IMR-90 (cell line): ENCODE data around the gene TBX15.

Source experiments
- CTCF ChIP-seq: conservative IDR thresholded peaks from 2 replicates; pipeline ENCODE4 v1.5.1; 2012; ENCODE audit warnings: mild to moderate bottlenecking, low read depth, low read length, improper control_type of control experiment
- ELK1 ChIP-seq: fragments of 150-350 bp; IDR thresholded peaks from 2 replicates; pipeline ENCODE4 v1.6.1; 2016; ENCODE audit warnings: low read depth, mild to moderate bottlenecking, low read length, moderate library complexity, borderline replicate concordance
- FOS ChIP-seq: fragments of 150-350 bp; IDR thresholded peaks from 2 replicates; pipeline ENCODE4 v1.6.1; 2016; ENCODE audit warnings: low read depth, low read length
- RAD21 ChIP-seq: IDR thresholded peaks from 2 replicates; pipeline ENCODE4 v1.6.1; 2012; ENCODE audit warnings: low read length, improper control_type of control experiment
- RCOR1 ChIP-seq: IDR thresholded peaks from 2 replicates; pipeline ENCODE4 v1.6.1; 2012; ENCODE audit warnings: mild to moderate bottlenecking, low read length, improper control_type of control experiment; ENCODE audit not compliant: insufficient replicate concordance
- RFX5 ChIP-seq: IDR thresholded peaks from 2 replicates; pipeline ENCODE4 v1.8.0; 2012; ENCODE audit warnings: low read depth, mild to moderate bottlenecking, low read length, moderate library complexity
- SMC3 ChIP-seq: fragments of 150-350 bp; IDR thresholded peaks from 2 replicates; pipeline ENCODE4 v1.6.1; 2016; ENCODE audit warnings: low read depth, mild to moderate bottlenecking, antibody characterized with exemption, low read length, moderate library complexity

- TF ChIP-seq SMC3 = no peak
- no peak for TF ChIP-seq RCOR1
- no peak for TF ChIP-seq CTCF
- TF ChIP-seq RAD21 = no peak
- TF ChIP-seq ELK1 = no peak
- TF ChIP-seq FOS = no peak
- TF ChIP-seq RFX5 = no peak
These were observed 1.1 kb upstream of the TBX15 start for GRCh38 chr1:118989006-118989815.
